ES-I3 (cell line): ENCODE measurements around the gene CCDC83.
"Not testable (repeated sequence)": the region's sequence is repeated elsewhere in the genome, so short reads cannot be mapped to it uniquely, and the experiment has no call there.

Source experiments
- H3K36me3 ChIP-seq: 2 replicates; pipeline ENCODE4 v1.6.1; 2013; ENCODE audit warnings: mild to moderate bottlenecking, low read length, control low read depth, moderate library complexity; ENCODE audit not compliant: insufficient read depth
- H3K4me1 ChIP-seq: 2 replicates; pipeline ENCODE4 v1.6.1; 2013; ENCODE audit warnings: mild to moderate bottlenecking, control low read depth, low read length; ENCODE audit not compliant: insufficient read depth
- H3K9ac ChIP-seq: 2 replicates; pipeline ENCODE4 v1.6.1; 2013; ENCODE audit warnings: low read depth, mild to moderate bottlenecking, low read length, moderate library complexity
- H3K9me3 ChIP-seq: 2 replicates; pipeline ENCODE4 v1.6.1; 2013; ENCODE audit warnings: mild to moderate bottlenecking, low read length, moderate library complexity; ENCODE audit not compliant: control insufficient read depth, insufficient read depth

CCDC83 gene

GRCh38 chr11:85848556-85848955 is 6.6 kb upstream of the CCDC83 start:
- Histone ChIP-seq H3K9ac (no peak overlapping the region), H3K9me3 (peaks cover 6% of the 10 kb centered on the region; the same call in 1 of the 2 replicates), H3K36me3 (no peaks in the 10 kb centered on the region), H3K4me1 (no peaks in the 10 kb centered on the region)

DNA sequence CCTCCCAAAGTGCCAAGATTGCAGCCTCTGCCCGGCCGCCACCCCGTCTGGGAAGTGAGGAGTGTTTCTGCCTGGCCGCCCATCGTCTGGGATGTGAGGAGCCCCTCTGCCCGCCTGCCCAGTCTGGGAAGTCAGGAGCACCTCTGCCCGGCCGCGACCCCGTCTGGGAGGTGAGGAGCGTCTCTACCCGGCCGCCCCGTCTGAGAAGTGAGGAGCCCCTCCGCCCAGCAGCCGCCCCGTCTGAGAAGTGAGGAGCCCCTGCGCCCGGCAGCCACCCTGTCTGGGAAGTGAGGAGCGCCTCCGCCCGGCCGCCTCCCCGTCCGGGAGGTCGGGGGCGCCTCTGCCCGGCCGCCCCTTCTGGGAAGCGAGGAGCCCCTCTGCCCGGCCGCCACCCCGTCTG is 2.4 kb upstream of the CCDC83 start:
- H3K36me3 ChIP-seq, H3K9ac ChIP-seq, H3K4me1 ChIP-seq, H3K9me3 ChIP-seq: not testable (repeated sequence)

DNA sequence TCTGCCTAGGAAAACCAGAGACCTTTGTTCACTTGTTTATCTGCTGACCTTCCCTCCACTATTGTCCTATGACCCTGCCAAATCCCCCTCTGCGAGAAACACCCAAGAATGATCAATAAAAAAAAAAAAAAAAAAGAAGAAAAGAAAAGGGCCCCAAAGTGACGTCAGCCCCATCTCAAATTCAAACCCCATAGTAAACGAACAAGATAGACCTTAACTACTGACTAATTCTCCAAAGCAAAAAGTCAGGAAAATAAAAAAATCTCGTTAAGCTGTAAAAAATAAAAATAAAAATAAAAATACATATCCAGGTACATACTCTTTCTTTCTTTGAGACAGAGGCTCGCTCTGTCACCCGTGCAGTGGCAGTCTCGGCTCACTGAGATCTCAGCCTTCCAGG is 1.6 kb upstream of the CCDC83 start:
- not testable (repeated sequence) for H3K9ac ChIP-seq, H3K9me3 ChIP-seq, H3K36me3 ChIP-seq, H3K4me1 ChIP-seq

GRCh38 chr11:85854212-85854556 is 999 bp upstream of the CCDC83 start:
- peaks cover 6% of the 10 kb centered on the region; the same call in 1 of the 2 replicates for H3K4me1 ChIP-seq
- peaks cover 4% of the 10 kb centered on the region; the same call in 1 of the 2 replicates for H3K9me3 ChIP-seq
- H3K9ac ChIP-seq, result peak overlapping the region; percentile 83
- no peaks in the 10 kb centered on the region for H3K36me3 ChIP-seq

DNA sequence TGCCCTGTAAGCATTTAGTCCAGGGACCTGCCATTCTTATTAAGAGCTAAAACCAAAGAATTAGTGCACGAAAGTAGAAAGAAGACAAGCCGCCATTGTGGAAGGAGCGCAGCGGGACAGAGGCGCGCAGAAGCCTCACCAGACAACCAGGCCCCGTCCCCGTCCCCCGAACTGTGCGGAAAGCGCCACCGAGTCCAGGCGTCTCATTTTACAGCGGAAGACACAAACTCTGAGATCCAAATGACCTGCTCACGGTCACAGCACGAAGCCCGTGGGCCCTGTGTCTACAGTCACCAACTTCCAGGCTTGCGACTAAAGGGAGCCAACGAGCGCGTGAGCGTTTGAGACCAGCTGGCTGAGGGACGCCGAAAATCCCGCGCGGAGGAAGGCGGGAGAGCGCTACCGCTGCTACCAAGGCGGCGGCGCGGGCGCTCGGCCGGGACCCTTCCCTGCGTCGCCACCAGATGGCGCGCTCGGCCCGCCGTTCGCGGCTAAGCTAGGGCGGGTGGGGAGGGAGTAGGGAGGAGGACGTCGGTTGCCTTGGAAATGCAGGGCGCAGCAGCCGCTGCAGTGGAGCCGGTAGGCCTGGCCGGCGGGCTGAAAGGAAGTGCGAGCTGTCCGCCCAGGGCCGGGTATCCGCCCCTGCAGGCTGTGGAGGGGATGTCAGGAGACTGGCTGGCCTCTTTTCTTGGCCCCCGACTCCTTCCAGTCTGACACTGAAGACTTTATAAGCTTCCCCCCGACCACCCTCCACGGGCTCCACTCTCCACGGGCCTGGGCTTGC is 434 bp upstream of the CCDC83 start:
- peak overlapping the region; percentile 83 for H3K9ac ChIP-seq
- H3K4me1 ChIP-seq, result peaks cover 6% of the 10 kb centered on the region; the same call in 1 of the 2 replicates
- H3K9me3 ChIP-seq, result peaks cover 4% of the 10 kb centered on the region; the same call in 1 of the 2 replicates
- no peaks in the 10 kb centered on the region for H3K36me3 ChIP-seq

- H3K4me1 ChIP-seq, result peaks cover 6% of the 10 kb centered on the region; the same call in 1 of the 2 replicates
- H3K36me3 ChIP-seq, result no peaks in the 10 kb centered on the region
- H3K9ac ChIP-seq, result no peak overlapping the region
- H3K9me3 ChIP-seq, result peaks cover 2% of the 10 kb centered on the region; the same call in 1 of the 2 replicates
Measured at GRCh38 chr11:85857098-85857497, 1.9 kb downstream of the CCDC83 start.

DNA sequence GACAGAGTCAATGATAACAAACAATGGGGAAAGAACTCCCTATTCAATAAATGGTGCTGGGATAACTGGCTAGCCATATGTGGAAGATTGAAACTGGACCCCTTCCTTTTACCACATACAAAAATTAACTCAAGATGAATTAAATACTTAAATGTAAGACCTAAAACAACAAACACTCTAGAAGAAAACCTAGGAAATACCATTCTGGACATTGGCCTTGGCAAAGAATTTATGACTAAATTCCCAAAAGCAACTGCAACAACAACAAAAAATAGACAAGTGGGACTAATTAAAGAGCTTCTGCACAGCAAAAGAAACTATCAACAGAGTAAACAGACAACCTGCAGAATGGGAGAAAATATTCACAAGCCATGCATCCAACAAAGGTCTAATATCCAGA is 4.4 kb downstream of the CCDC83 start:
- H3K4me1 ChIP-seq, H3K9ac ChIP-seq: not testable (repeated sequence)

GRCh38 chr11:85863855-85864254 is 8.7 kb downstream of the CCDC83 start:
- Histone ChIP-seq H3K4me1 (no peaks in the 10 kb centered on the region), H3K9ac (no peak overlapping the region), H3K9me3 (no peaks in the 10 kb centered on the region), H3K36me3 (no peaks in the 10 kb centered on the region)

More for the DNA sequence above, 4.4 kb downstream of the CCDC83 start:
- not testable (repeated sequence) for H3K9me3 ChIP-seq, H3K36me3 ChIP-seq

DNA sequence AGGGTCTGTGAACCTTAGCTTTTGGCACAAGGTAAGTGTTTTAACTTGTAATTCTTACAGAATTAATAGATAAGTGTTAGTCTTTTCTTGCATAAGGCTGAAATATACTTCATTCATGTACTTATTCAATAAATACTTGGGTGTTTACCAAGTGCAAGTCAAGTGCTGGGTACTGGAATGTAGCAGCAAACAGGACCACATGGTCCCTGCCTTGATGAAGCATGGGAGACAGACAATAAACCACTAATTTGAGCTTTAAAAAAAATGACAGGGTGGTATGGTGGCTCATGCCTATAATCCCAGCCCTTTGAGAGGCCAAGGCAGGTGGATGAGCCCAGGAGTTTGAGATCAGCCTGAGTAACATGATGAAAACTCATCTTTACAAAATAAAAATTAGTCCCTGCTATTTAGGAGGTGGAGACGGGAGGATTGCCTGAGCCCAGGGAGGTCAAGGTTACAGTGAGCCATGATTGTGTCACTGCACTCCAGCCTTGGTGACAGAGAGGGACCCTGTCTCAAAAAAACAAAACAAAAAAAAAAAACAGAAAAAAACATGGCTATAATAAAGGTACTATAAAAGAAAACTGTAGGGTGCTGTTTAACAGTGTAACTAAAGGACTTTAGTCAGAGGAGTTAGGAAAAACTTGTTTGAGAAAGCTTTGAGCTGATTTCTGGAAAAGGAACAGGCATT is 11.1 kb downstream of the CCDC83 start:
- Histone ChIP-seq H3K4me1 (no peaks in the 10 kb centered on the region), H3K9me3 (no peaks in the 10 kb centered on the region), H3K9ac (no peak overlapping the region), H3K36me3 (no peaks in the 10 kb centered on the region)

DNA sequence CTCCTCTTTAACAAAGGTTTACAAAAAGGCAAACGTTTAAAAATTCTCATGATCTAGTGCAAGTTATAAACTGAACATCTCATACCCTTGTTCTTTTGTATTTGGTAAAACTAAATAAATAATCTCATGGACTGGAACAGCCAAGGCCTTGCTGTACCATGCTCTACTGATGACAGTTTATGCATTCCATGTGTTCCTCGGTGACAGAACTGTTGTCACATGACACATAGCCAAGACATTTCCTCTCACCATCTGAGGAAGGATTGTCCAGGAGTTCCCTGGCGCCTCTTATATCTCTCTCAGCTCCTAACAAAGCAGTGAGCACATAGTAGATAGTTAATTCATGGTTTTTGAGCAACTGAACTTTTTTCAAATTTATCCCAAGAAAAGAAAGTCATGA is 12.6 kb downstream of the CCDC83 start:
- no peaks in the 10 kb centered on the region for H3K36me3 ChIP-seq
- H3K9ac ChIP-seq, result no peak overlapping the region
- no peaks in the 10 kb centered on the region for H3K9me3 ChIP-seq
- H3K4me1 ChIP-seq, result no peaks in the 10 kb centered on the region

DNA sequence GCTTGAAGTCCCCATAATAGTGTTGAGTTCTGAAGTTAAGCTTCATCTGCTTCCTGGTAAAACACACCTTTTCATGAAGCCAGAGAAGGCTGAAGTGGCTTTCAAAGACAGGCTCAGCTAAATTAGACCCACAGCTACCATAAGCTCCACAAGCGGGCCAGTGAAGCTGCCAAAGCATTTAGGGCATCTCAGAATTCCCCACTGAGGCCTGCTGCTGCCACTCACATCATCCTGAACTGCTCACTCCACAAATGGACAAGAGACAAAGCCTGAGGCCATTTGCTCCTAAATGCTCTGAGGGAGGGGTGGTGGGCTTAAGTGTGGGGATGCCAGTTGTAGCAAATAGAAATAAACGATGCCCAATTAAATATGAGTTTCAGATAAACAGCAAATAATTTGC is 14.6 kb downstream of the CCDC83 start:
- Histone ChIP-seq H3K9me3 (no peaks in the 10 kb centered on the region), H3K36me3 (no peaks in the 10 kb centered on the region), H3K4me1 (no peaks in the 10 kb centered on the region), H3K9ac (no peak overlapping the region)

DNA sequence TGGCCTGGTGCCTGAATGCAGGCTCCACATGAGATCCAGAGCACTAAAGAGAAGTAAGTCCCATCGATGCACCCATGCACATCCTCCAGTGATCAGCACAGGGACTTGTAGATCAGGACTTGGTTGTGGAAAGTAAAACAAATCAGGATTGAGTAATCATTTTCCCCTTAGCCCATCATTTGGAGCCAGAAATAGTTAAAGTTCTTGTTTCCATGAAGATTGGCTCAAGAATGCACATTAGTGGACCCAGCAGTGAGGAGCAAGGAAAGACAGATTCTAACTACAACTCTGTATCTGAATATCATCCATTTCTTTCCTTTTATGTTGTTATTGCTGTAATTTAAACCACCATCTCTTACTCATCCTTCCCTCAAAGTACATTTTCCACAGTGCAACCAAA is 19.1 kb downstream of the CCDC83 start:
- Histone ChIP-seq H3K9me3 (no peaks in the 10 kb centered on the region), H3K9ac (no peak overlapping the region), H3K36me3 (no peaks in the 10 kb centered on the region), H3K4me1 (no peaks in the 10 kb centered on the region)

DNA sequence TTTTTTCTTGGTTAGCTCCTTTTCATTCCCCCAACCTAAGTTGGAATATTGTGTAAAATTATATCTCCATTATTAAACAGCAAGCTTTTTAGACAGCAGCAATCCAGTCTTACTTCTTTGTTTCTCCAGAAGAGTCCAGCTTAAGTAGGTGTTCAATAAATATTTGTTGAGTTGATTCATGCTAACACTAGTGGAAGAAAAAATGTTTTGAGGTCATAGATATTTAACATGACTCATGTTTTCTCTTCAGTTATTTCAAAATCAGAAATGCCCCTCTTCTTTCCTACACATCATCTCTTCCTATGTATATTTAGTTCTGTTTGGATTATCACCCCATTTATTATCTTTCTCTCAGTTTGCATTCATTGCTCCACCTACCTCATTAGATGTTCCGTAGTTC is 20.3 kb downstream of the CCDC83 start:
- no peaks in the 10 kb centered on the region for H3K4me1 ChIP-seq
- H3K9ac ChIP-seq, result no peak overlapping the region
- H3K9me3 ChIP-seq, result no peaks in the 10 kb centered on the region
- no peaks in the 10 kb centered on the region for H3K36me3 ChIP-seq

DNA sequence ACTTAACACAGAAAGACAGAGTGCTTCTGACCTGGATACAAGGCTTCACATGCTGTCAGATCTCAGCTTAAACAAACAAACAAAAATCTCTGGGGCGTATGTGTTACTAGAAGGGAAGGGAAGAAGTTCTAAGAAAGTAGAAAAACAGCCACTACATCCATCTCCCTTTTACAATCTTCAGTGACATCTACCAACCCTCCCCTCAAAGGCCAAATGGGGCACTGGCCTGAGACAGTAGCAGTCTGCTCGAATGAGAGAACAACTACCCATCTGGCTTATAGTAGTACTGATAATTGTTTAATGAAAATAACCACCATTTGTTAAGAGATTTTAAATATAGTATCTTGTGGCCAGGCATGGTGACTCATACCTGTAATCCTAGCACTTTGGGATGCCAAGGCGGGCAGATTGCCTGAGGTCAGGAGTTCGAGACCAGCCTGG is 29.4 kb downstream of the CCDC83 start:
- no peak overlapping the region for H3K9ac ChIP-seq

More for the DNA sequence above, 29.4 kb downstream of the CCDC83 start:
- H3K9me3 ChIP-seq, result no peaks in the 10 kb centered on the region
- H3K4me1 ChIP-seq, result peaks cover 8% of the 10 kb centered on the region
- no peaks in the 10 kb centered on the region for H3K36me3 ChIP-seq
